ENCODE data around the gene PTGFR. TPM values are rescaled to one million over a fixed set of nuclear protein-coding genes. Genes with fewer than 3 reads are reported as not detected.

PTGFR gene
- total RNA-seq, 1 donor from 2014 or later, result 1.3 TPM

GRCh38 chr1:78516716-78517115, 25.9 kb downstream of the PTGFR start:
- no peak for ATAC-seq
- intact Hi-C loops (cut with micrococcal nuclease), result no loop called here
- no peak for DNase-seq

GRCh38 chr1:78519446-78519845, 28.7 kb downstream of the PTGFR start:
- intact Hi-C loops (cut with micrococcal nuclease), result no loop called here
- DNase-seq, result no peak
- no peak for ATAC-seq

GRCh38 chr1:78520216-78520615, 29.4 kb downstream of the PTGFR start:
- ATAC-seq (no peak), DNase-seq (no peak)
- intact Hi-C loops (cut with micrococcal nuclease), result no loop called here

GRCh38 chr1:78520843-78521242, 30.1 kb downstream of the PTGFR start:
- ATAC-seq (no peak), DNase-seq (no peak)
- intact Hi-C loops (cut with micrococcal nuclease), result no loop called here

GRCh38 chr1:78522136-78522535, 31.4 kb downstream of the PTGFR start:
- DNase-seq (no peak), ATAC-seq (no peak)
- intact Hi-C loops (cut with micrococcal nuclease), result no loop called here

GRCh38 chr1:78526496-78526895, 35.7 kb downstream of the PTGFR start:
- intact Hi-C loops (cut with micrococcal nuclease), result no loop called here
- no peak for ATAC-seq
- no peak for DNase-seq

- no peak for ATAC-seq
These were observed 36.9 kb downstream of the PTGFR start for GRCh38 chr1:78527706-78528105.

GRCh38 chr1:78533527-78533926, 42.8 kb downstream of the PTGFR start:
- ATAC-seq (no peak), DNase-seq (no peak)
- intact Hi-C loops (cut with micrococcal nuclease), result no loop called here

More at GRCh38 chr1:78527706-78528105, 36.9 kb downstream of the PTGFR start:
- intact Hi-C loops (cut with micrococcal nuclease), result no loop called here
- DNase-seq, result no peak

- no peak for ATAC-seq
- intact Hi-C loops (cut with micrococcal nuclease), result no loop called here
- DNase-seq, result no peak
These were observed 44.5 kb downstream of the PTGFR start for GRCh38 chr1:78535286-78535685.

- DNase-seq (no peak), ATAC-seq (no peak)
- intact Hi-C loops (cut with micrococcal nuclease), result no loop called here
These were observed 45.7 kb downstream of the PTGFR start for GRCh38 chr1:78536427-78536826.

- no peak for DNase-seq
- intact Hi-C loops (cut with micrococcal nuclease), result no loop called here
- ATAC-seq, result no peak
These were observed 49.3 kb downstream of the PTGFR start for GRCh38 chr1:78540048-78540447.

- ATAC-seq (no peak), DNase-seq (no peak)
- intact Hi-C loops (cut with micrococcal nuclease), result no loop called here
These were observed 50.7 kb downstream of the PTGFR start for GRCh38 chr1:78541479-78541878.

GRCh38 chr1:78543941-78544643, 53.3 kb downstream of the PTGFR start:
- no peak for DNase-seq
- no peak for ATAC-seq
- intact Hi-C loops (cut with micrococcal nuclease), result no loop called here

GRCh38 chr1:78547081-78547480, 56.3 kb downstream of the PTGFR start:
- intact Hi-C loops (cut with micrococcal nuclease), result no loop called here
- DNase-seq (no peak), ATAC-seq (no peak)

GRCh38 chr1:78549331-78549730, 58.6 kb downstream of the PTGFR start:
- DNase-seq (no peak), ATAC-seq (no peak)
- intact Hi-C loops (cut with micrococcal nuclease), result no loop called here

- DNase-seq (no peak), ATAC-seq (no peak)
- intact Hi-C loops (cut with micrococcal nuclease), result no loop called here
These were observed 59.1 kb downstream of the PTGFR start for GRCh38 chr1:78549891-78550290.

GRCh38 chr1:78553859-78554258, 63.1 kb downstream of the PTGFR start:
- intact Hi-C loops (cut with micrococcal nuclease), result no loop called here
- DNase-seq (no peak), ATAC-seq (no peak)

GRCh38 chr1:78554840-78555239, 64.1 kb downstream of the PTGFR start:
- intact Hi-C loops (cut with micrococcal nuclease), result no loop called here
- ATAC-seq (no peak), DNase-seq (no peak)

GRCh38 chr1:78559680-78560079, 68.9 kb downstream of the PTGFR start:
- DNase-seq, result no peak
- no peak for ATAC-seq
- intact Hi-C loops (cut with micrococcal nuclease), result no loop called here

GRCh38 chr1:78560811-78561210, 70.0 kb downstream of the PTGFR start:
- ATAC-seq (no peak), DNase-seq (no peak)
- intact Hi-C loops (cut with micrococcal nuclease), result no loop called here

GRCh38 chr1:78561856-78562255, 71.1 kb downstream of the PTGFR start:
- no peak for ATAC-seq
- intact Hi-C loops (cut with micrococcal nuclease), result no loop called here

GRCh38 chr1:78565393-78565792, 74.6 kb downstream of the PTGFR start:
- intact Hi-C loops (cut with micrococcal nuclease), result no loop called here
- DNase-seq (no peak), ATAC-seq (no peak)

More at GRCh38 chr1:78561856-78562255, 71.1 kb downstream of the PTGFR start:
- no peak for DNase-seq
